GM19324 (cell line): ENCODE measurements around the gene PIM1.
A peak's percentile ranks its signal among the peaks of the same experiment; 100 is the strongest.

Experiments
- ATAC-seq: cut with Tn5 transposase; IDR thresholded peaks from one replicate; pipeline ENCODE4 v1.9.1; 2021; ENCODE audit warnings: mild to moderate bottlenecking, moderate library complexity; ENCODE audit not compliant: unreplicated experiment, low FRiP score

PIM1 gene

DNA sequence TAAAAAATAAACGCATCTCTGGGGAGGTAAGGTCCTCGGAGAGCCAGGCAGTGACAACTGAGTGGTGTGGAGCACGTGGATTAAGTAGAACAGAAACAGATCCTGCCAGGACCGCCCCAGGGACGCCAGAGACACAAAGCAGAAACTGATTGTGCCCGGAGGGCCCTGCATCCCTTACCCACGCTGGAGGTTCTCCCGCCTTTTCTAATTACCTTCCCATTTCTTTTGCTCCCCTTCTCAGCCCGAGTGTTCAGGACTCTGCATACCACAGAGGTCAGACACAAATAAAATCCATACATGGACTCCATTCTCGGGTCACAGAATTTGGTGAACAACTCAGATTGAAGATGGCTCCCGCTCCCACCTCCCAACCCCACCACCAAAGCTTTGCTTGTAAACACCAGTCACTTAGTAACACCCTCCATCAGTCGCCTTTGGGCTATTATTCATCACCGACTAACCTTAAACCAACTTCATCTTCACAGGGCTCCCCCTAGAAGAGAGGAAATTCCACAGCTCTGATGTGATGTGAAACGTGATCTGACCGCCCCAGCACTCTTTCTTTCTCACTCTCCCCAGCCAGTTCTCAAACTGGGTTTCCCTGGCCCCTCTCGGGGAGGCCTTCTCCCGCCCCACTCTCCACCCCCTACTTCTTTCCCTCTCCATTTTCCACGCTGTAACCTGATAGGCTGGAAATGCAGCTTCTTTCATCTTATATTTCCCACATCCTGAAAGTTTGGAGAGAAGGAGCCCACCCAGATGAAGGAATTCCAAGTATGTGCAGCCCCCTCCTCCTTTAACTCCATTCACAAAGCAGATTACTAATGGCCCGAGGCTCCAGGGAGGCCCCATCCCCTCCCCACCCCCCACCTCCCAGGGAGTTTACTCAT is 32.5 kb upstream of the PIM1 start:
- ATAC-seq: no peak

DNA sequence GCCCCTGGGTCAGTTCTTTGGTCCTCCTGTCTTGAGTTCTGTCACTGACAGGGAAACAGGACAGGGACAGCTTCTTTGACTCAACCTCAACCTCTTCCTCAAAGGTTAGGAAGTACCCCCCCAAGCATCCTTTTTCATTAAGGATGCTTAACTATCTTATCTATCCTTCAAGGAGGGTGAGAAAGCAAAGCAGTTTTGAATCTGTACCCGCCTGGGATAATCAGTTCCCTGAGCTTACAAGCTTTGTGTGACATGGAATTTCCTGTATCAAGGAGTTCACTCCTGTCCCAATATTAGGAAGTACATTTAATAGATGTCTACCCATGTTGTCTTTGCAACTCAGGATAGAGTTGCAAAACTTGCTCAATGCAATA is 31.1 kb upstream of the PIM1 start:
- no peak for ATAC-seq

DNA sequence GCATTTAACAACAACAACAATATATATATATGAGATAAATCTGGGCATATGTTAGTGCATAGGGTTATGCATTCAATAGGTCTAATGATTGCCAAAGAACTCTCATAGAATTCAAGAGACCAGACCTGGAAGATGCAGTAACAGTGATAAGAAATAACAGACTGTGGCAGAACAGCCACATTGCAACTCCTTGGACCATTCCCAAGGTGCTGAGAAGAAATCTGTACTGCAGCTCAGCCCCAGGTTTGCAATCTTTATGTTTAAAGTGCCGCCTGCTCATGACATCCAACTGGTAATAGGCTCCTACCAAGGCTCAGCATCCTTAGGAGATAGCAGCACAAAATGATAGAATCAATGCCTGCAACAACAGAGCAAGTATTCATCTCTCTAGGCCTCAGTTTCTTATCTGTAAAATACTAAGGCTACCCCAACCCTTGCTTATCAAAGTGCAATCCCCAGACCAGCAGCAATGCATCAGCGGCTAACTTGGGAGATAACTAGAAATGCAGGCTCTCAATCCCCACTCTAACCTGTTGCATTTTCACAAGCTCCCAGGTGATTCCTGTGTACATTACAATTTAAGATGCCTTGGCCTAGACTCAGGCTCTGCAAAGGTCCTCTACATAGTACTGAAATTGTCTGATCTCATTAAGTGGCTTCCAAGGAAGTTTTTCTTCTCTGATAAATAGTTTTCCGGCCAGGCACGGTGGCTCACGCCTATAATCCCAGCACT is 30.6 kb upstream of the PIM1 start:
- no peak for ATAC-seq

DNA sequence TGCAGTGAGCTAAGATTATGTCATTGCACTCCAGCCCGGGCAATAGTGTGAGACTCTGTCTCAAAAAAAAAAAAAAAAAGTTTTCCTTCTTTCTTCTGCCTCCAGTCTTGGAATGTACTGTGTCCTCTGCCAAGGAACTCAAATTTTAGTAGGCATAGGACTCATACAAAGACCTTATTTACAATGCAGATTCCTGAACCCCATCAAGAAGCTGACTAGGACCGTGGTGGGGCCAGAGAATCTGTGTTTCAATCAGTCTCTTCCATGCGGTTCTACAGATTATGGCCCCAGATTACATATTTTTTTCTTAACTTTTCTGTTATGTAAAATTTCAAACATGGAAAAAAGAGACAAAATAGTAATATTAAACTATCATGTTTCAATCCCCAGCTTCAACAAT is 29.8 kb upstream of the PIM1 start:
- no peak for ATAC-seq

DNA sequence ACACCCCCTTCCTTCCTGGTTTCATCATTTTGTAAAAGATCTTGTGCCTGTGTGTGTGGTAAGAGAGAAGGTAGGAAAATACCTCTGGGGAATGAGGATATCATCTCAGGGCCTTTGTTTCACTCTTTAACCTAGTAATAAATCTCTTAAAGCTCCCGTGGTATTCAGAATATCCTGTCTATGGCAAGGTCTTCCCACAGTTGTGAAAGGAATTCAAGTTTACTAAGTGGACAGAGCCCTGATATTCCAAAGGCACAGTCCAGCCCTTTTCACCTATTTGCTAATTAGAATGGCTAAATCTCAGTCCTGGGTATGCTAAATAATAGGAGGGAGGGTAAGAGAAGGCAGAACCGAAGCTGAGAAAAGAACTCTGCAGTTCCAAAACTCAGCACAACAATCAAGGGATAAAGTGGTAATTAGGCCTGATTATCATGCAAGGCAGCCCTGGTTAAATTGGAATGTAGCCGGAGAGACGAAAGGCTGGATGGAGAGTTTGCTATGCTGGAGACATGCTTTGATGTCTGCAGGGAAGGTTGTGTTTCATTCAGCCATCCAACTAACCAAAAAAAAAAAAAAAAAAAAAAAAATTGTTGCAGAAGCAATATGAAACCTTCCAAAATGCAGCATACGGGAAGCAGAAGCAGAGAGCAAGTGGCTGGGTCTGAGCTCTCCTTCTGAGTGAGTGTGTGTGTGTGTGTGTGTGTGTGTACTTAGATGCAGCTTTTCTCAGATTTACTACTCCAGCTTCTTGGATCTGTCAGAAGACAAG is 28.5 kb upstream of the PIM1 start:
- ATAC-seq: no peak

DNA sequence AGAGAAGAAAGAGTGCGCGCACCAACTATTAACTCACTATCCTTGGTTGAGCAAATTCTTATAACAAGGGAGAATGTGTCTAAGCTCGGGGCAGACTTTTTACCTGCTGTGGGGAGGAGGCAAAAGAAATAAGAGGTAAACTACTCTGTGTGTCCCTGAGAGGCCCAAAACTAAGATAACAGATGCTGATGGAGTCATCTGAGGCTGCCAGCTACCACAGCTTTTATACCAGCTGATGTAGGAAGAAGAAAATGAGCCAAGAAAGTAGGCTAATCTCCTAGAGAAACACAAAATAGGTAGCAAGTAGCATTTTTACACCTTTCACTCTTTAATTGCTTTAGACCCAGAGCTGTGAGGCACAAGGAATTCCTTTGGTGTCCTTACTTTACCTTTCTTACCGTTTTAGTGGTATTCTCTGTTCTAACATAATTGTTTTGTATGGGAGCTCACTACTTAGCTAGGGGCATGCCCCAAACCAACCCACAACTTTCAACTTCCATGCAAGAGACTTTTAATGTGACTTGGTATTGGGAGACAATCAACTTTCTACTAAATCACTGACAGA is 27.8 kb upstream of the PIM1 start:
- ATAC-seq: no peak

DNA sequence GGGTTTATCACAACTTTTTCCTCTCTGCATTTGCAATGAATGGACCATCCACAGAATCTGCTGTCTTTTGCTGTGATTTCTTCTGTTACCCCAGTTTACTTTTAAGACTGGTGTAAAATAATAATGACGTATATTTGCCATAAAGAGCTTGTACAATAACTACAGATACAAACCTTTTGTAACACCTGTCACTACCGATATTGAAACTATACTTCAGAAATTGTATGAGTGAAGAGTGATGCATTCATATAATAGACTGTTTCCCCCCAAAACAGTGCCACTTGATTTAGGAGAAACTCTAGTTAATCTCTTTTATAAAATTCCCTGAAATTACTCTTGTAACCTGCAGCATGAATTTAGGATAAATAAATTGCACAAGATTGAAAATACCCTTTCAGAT is 26.4 kb upstream of the PIM1 start:
- ATAC-seq: no peak

DNA sequence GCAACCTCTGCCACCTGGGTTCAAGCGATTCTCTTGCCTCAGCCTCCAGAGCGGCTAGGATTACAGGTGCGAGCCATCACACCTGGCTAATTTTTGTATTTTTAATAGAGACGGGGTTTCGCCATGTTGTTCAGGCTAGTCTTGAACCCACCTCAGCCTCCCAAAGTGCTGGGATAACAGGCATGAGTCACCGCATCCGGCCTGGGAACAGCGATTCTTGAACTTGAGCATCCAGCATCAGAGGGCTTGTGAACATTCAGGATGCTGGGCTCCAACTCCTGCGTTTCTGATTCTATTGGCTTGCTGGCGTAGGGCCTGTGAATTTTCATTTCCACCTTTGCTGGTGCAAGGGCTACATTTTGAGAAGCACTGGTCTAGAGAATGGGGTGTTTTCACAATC is 24.5 kb upstream of the PIM1 start:
- ATAC-seq: no peak

DNA sequence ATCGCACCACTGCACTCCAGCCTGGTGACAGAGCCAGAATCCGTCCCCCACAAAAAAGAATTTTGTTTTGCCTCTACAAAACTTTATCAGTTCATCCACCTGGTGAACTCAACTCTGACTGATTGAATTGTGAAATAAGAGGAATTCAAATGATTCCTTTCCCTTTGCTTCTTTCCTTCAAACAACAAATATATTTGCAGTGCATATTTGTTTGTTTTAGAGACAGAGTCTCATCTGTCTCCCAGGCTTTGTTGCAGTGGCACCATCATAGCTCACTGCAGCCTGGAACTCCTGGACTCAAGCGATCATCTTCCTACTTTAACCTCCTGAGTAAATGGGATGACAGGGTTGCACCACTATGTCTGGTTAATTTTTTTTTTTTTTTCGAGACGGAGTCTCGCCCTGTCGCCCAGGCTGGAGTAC is 23.2 kb upstream of the PIM1 start:
- ATAC-seq: no peak

DNA sequence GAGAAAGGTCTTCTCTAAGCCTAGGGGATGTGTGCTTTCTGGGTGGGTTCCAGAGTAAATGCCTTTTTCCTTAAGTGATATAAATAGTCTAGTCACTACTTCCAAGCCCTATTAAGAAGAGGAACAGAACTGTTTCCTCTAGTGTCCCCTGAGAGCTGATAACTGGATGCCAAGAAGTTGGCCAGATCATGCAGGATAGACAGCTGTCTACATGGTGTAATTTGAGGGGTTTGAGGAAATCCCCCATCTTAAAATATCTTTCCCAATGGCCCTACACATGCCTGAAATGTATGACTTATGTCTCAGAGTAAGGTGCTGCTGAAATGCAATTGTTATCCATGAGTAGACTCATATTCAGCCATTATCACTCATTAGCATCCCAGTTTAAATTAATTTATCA is 20.2 kb upstream of the PIM1 start:
- no peak for ATAC-seq

DNA sequence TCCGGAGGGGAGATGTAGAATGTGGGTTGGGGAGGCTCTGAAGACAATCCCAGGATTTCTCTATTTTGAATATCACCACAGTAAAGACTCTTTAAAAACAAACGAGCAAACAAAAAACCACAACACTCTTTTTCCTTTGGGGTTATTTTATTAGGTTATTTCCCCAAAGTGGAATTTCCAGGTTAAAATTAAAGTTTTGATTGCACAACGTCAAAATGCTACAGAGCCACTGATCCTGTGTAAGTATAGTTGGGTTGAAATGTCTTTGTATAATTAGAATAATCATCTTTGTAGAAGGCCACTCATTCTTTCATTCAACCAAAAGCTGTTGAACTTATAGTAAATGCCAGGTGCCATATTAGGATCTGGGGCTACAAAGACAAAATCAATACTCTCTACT is 19.6 kb upstream of the PIM1 start:
- ATAC-seq: no peak

DNA sequence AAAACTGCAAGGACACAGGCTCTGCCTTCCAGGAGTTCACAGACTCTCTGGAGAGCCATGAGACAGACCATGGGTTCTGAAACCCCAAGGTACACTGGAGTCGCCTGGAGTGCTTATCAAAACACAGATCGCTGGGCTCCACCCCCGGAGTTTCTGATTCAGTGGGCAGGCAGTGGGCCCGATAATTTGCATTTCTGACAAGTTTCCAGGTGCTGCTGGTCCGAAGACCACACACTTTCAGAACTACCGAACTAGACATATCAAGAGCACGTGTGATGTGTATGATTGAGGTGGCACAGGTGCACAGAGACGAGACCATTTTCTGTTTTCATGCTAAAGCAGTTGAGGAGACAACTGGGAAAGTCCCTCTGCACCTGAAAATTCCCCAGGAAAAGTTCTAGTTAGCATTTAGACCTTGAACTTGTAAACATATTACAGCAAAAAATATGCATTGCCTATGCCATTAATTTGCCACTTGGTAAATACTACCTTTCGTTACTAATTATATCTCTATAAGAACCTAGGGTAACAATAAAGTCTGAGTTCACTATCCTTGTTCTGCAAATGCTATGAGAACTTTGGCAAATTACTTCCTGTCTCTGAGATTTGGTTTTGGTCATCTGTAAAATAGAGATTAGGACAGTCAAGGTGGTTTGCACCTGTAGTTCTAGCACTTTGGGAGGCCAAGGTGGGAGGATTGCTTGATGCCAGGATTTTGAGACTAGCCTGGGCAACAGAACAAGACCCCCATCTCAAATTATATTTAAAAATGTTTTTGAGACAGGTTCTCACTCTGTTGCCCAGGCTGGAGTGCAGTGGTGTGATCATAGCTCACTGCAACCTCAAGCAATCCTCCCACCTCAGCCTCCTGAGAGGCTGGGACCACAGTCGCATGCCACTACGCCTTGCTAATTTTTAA is 14.3 kb upstream of the PIM1 start:
- peak; percentile 91 for ATAC-seq

DNA sequence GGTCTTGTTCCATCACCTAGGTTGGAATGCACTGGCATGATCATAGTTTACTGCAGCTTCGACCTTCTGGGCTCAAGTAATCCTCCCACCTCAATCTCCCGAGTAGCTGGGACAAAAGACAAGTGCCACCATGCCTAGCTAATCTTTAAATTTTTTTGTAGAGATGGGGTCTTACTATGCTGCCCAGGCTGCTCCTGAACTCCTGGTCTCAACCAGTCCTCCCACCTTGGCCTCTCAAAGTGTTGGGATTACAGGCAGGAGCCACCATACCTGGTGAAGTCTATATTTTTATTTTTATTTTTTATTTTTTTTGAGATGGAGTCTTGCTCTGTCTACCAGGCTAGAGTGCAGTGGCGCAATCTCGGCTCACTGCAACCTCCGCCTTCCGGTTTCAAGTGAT is 11.4 kb upstream of the PIM1 start:
- no peak for ATAC-seq

DNA sequence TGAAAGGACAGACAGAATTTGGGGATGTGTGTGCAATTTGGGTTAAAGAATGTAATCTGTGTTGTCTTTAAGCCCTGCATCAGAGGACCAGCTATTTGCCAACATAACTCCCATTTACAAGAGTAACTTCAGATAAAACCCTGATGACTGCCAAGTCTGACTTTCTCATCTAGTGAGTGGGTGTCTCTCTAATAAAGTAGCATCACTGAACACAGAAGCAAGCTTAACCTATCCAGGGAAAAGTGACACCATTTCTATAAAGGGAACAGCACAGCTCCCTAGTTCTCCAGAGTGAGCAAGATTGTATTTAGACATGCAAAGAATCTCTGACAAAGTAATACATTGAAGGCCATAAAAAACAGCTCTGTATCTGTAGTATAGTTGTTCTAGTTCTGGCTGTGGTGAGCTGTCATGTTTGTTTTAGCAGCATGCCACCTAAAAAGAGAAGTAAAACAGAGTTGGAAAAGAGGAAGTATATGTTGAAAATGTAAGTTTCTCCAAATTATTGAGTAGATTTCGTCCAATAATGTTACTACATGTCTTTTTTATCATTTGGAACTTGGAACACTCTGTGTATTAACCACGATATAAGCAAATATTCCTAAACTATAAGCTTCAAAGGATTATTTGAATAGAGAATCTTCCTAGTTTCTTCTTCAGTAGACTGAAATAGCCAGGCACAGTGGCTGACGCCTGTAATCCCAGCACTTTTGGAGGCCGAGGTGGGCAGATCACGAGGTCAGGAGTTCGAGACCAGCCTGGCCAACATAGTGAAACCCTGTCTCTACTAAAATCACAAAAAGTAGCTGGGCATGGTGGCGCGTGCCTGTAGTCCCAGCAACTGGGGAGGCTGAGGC is 8.8 kb upstream of the PIM1 start:
- no peak for ATAC-seq

DNA sequence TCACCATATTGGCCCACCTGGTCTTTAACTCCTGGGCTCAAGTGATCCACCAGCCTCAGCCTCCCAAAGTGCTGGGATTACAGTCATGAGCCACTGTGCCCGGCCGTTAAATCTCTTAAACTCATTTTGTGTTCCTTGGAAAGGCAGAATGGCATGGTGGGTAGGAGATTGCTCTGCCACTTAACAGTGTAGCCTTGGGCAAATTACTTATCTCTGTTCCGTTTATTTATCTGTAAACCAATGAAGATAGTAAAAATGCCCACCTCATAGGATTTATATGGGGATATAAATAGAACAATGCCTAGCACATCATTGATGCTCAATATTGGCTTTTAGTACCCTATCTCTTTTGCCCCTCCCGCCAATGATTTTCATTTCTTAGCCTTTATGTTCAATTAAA is 7.2 kb upstream of the PIM1 start:
- ATAC-seq: no peak

DNA sequence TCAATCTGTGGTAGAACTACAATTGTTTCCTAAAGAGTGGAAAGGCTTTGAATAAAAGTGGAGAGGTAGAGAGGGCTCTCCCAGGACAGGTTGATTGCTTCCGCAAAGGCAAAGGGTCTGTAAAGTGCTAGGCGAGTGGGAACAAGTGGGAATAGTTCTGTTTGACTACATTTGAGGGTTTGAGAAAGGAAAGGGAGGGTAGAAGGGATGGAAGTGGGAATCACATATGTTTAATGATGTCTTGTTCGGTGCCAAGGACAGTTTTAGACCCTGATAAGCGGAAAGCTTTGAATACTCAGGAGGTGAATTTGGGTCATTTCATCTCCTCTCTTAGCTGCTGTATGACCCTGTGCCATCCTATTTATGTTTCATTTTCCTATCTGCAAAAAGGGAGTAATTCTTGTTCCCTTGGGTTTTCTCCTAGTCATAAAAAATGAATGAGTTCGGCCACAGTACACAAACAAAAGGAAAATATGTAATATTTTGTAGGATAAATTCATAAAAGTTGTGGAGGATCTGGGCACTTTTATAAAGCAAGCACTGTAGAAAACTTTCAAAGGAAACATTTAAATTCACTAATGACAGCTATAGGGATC is 1.7 kb upstream of the PIM1 start:
- ATAC-seq: no peak

DNA sequence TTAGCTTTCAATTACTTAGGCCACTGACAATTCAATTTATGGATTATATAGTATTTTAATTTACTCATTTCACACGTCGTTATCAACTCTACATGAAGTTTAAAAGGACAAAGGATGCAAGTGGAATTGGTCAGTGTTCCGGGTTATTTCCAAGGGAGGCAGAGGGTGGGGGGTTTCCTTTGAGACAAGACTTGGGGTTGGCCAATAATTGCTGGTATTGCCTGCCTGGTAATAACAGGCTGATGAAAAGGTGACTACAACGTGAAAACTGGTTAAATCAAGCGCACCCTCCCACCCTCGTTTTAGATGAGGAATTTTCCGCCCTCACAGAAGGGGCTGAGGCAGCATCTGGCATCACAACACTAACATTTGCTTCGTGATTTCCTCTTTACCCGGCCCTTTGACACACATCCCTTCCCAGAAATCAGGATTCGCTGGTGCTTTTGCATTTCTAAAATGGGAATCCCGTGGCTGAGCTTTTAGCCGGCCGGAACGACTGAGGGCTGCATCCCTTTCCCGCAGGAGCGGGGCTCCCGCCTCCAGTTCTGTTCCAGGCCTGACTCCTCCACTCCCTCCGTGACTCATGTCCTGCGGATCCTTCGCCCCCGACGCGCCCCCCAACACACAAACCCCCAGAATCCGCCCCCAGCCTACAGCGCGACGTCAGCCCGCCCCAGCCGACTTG is 999 bp upstream of the PIM1 start:
- no peak for ATAC-seq
